Liver (tissue), 9 donors: Measurements from ENCODE around the gene ACIN1. TPM values are rescaled to one million over a fixed set of nuclear protein-coding genes. Genes with fewer than 3 reads are reported as not detected.

Source experiments
- DNase-seq: peaks from one replicate; pipeline ENCODE4 v3.0.0-alpha.2; 2017; ENCODE audit warnings: low spot score
- H3K27ac ChIP-seq, 2 donors: one replicate each; pipeline ENCODE4 v1.7.0; 2013; ENCODE audit warnings: inconsistent platforms in 2 of 2, low read length in 2 of 2, control low read depth in 1 of 2, low read depth in 1 of 2, mild to moderate bottlenecking in 1 of 2
- H3K27me3 ChIP-seq, 4 donors: one replicate each; pipeline versions ENCODE4 v1.6.1 to v1.7.0; 2013; ENCODE audit warnings: low read length in 3 of 4, inconsistent platforms in 1 of 4, mild to moderate bottlenecking in 1 of 4, moderate library complexity in 1 of 4; ENCODE audit not compliant: control insufficient read depth in 4 of 4, insufficient read depth in 4 of 4
- H3K36me3 ChIP-seq, 4 donors: one replicate each; pipeline versions ENCODE4 v1.6.1 to v1.7.0; 2013; ENCODE audit warnings: low read length in 3 of 4, mild to moderate bottlenecking in 3 of 4, low read depth in 1 of 4, moderate library complexity in 1 of 4; ENCODE audit not compliant: control insufficient read depth in 4 of 4, insufficient read depth in 3 of 4
- H3K4me1 ChIP-seq, 4 donors: one replicate each; pipeline versions ENCODE4 v1.6.1 to v1.7.0; 2013; ENCODE audit warnings: low read length in 3 of 4, mild to moderate bottlenecking in 3 of 4, moderate library complexity in 1 of 4; ENCODE audit not compliant: control insufficient read depth in 4 of 4, insufficient read depth in 4 of 4
- H3K4me3 ChIP-seq, 3 donors: one replicate each; pipeline versions ENCODE4 v1.6.1 to v1.7.0; 2013; ENCODE audit warnings: low read length in 3 of 3, control low read depth in 1 of 3, low read depth in 1 of 3, mild to moderate bottlenecking in 1 of 3
- H3K9ac ChIP-seq, 2 donors: one replicate each; pipeline ENCODE4 v1.7.0; 2013; ENCODE audit warnings: low read length in 2 of 2, mild to moderate bottlenecking in 2 of 2, moderate library complexity in 2 of 2, control low read depth in 1 of 2, low read depth in 1 of 2
- H3K9me3 ChIP-seq, 4 donors: one replicate each; pipeline versions ENCODE4 v1.6.1 to v1.7.0; 2013; ENCODE audit warnings: low read length in 3 of 4; ENCODE audit not compliant: control insufficient read depth in 4 of 4
- ATF3 ChIP-seq: IDR thresholded peaks from 2 replicates; pipeline ENCODE4 v1.6.1; 2016; ENCODE audit warnings: antibody characterized with exemption
- CTCF ChIP-seq: fragments of 150-350 bp; IDR thresholded peaks from 2 replicates; pipeline ENCODE4 v1.5.1; 2017; ENCODE audit warnings: improper control_type of control experiment, low read depth, low read length; ENCODE audit not compliant: missing input control
- EGR1 ChIP-seq, 2 donors: IDR thresholded peaks; 2 replicates each; pipeline ENCODE4 v1.6.1; 2016 to 2018; ENCODE audit warnings: antibody characterized with exemption in 2 of 2, low read depth in 2 of 2
- FOXA1 ChIP-seq: IDR thresholded peaks from 2 replicates; pipeline ENCODE4 v1.6.1; 2016; ENCODE audit warnings: antibody characterized with exemption
- FOXA2 ChIP-seq: IDR thresholded peaks from 2 replicates; pipeline ENCODE4 v1.6.1; 2016; ENCODE audit warnings: antibody characterized with exemption
- GABPA ChIP-seq, 2 donors: IDR thresholded peaks in 1 of 2; conservative IDR thresholded peaks in 1 of 2; 2 replicates each; pipeline ENCODE4 v1.6.1; 2016; ENCODE audit warnings: antibody characterized with exemption in 2 of 2, mild to moderate bottlenecking in 1 of 2, moderate library complexity in 1 of 2
- HNF4A ChIP-seq, 2 donors: conservative IDR thresholded peaks; 2 replicates each; pipeline ENCODE4 v1.6.1; 2016; ENCODE audit warnings: antibody characterized with exemption in 2 of 2, mild to moderate bottlenecking in 2 of 2
- HNF4G ChIP-seq: IDR thresholded peaks from 2 replicates; pipeline ENCODE4 v1.6.1; 2016; ENCODE audit warnings: antibody characterized with exemption
- JUND ChIP-seq, 2 donors: IDR thresholded peaks; 2 replicates each; pipeline ENCODE4 v1.6.1; 2016; ENCODE audit warnings: antibody characterized with exemption in 2 of 2
- MAX ChIP-seq: IDR thresholded peaks from 2 replicates; pipeline ENCODE4 v1.6.1; 2016; ENCODE audit warnings: antibody characterized with exemption
- NR2F2 ChIP-seq: IDR thresholded peaks from 2 replicates; pipeline ENCODE4 v1.6.1; 2016; ENCODE audit warnings: antibody characterized with exemption
- RAD21 ChIP-seq, 2 donors: IDR thresholded peaks; 2 replicates each; pipeline ENCODE4 v1.6.1; 2016; ENCODE audit warnings: antibody characterized with exemption in 2 of 2, mild to moderate bottlenecking in 2 of 2
- REST ChIP-seq: IDR thresholded peaks from 2 replicates; pipeline ENCODE4 v1.6.1; 2016; ENCODE audit warnings: antibody characterized with exemption, mild to moderate bottlenecking
- RXRA ChIP-seq, 2 donors: IDR thresholded peaks; 2 replicates each; pipeline ENCODE4 v1.6.1; 2017 to 2018; ENCODE audit warnings: antibody characterized with exemption in 2 of 2, mild to moderate bottlenecking in 1 of 2
- SP1 ChIP-seq: IDR thresholded peaks from 2 replicates; pipeline ENCODE4 v1.6.1; 2018; ENCODE audit warnings: antibody characterized with exemption, mild to moderate bottlenecking
- TAF1 ChIP-seq: conservative IDR thresholded peaks from 2 replicates; pipeline ENCODE4 v1.6.1; 2016; ENCODE audit warnings: antibody characterized with exemption, mild to moderate bottlenecking
- YY1 ChIP-seq: IDR thresholded peaks from 2 replicates; pipeline ENCODE4 v1.6.1; 2016; ENCODE audit warnings: antibody characterized with exemption, mild to moderate bottlenecking
- ZBTB33 ChIP-seq: IDR thresholded peaks from 2 replicates; pipeline ENCODE4 v1.6.1; 2016; ENCODE audit warnings: antibody characterized with exemption
- WGBS: extraction: QIAGEN DNeasy Blood & Tissue Kit; methylation state at CpG from one replicate; pipeline ENCODE4 v1.1.7; 2013; 5-methylcytosine and 5-hydroxymethylcytosine counted together
- polyA plus RNA-seq, 2 donors: library from polyadenylated mRNA; stranded (reverse) in 1 of 2; unstranded in 1 of 2; fragments of 200-250 nt in 1 of 2; fragments of >200 nt in 1 of 2; fragmentation: Nextera tagmentation in 1 of 2; extraction: Ambion mirVana in 1 of 2; gene quantifications; one replicate each; pipeline versions ENCODE4 v1.2.1 to v1.2.3, GENCODE V29; 2013 to 2015
- total RNA-seq, 2 donors: library from RNA; depleted of rRNA; stranded (reverse); fragments of >200 nt; gene quantifications; one replicate each; pipeline ENCODE4 v1.2.3, GENCODE V29; 2014
- donor health status: healthy.
- donor health status: healthy.
- donor health status: healthy.
- donor health status: healthy.
- donor health status: healthy.

The ACIN1 gene
- total and polyA plus RNA-seq, 4 donors, result 8.1 to 50.6 (median 37.1) TPM

GRCh38 chr14:23062002-23062401 is 32.9 kb downstream of the ACIN1 start:
- H3K4me3 ChIP-seq, result no peak overlapping the region
- no peak overlapping the region for H3K9ac ChIP-seq
- H3K4me1 ChIP-seq, result peaks cover 4 to 11% (median 8%) of the 10 kb centered on the region in 4 donors
- no peaks in the 10 kb centered on the region for H3K9me3 ChIP-seq
- no peaks in the 10 kb centered on the region for H3K27me3 ChIP-seq
- 40% methylated on average over 4 of the region's 4 CpGs for WGBS
- TF ChIP-seq HNF4G, result no peak
- no peak for TF ChIP-seq FOXA2
- no peak for TF ChIP-seq NR2F2
- no peak for TF ChIP-seq RXRA (IDR thresholded peaks at IDR 0.05)
- TF ChIP-seq GABPA (IDR thresholded peaks at IDR 0.05 in 1 of 2, conservative IDR thresholded peaks at IDR 0.05 in 1 of 2), result no peak
- no peak for TF ChIP-seq REST
- no peak for TF ChIP-seq ATF3
- TF ChIP-seq CTCF, result no peak
- TF ChIP-seq YY1, result peak; percentile 35
- no peak for TF ChIP-seq TAF1
- TF ChIP-seq MAX, result no peak
- TF ChIP-seq HNF4A (conservative IDR thresholded peaks at IDR 0.05), result peak in 1 of 2 donors; percentile 7
- no peak for TF ChIP-seq FOXA1
- no peak for TF ChIP-seq RAD21 (IDR thresholded peaks at IDR 0.05)
- TF ChIP-seq ZBTB33, result no peak
- no peak for TF ChIP-seq SP1
- no peak for TF ChIP-seq EGR1 (IDR thresholded peaks at IDR 0.05; ENCODE audit: low read depth in 2 of 2)
- peak in 1 of 2 donors; percentile 80 for TF ChIP-seq JUND (IDR thresholded peaks at IDR 0.05)
- DNase-seq, result no peak
- peaks cover 20 to 67% (median 48%) of the 10 kb centered on the region in 4 donors for H3K36me3 ChIP-seq
- H3K27ac ChIP-seq, result no peak overlapping the region
